Measurements from ENCODE around the gene KRI1. TPM values are rescaled to one million over a fixed set of nuclear protein-coding genes. Genes with fewer than 3 reads are reported as not detected.
"Not testable (repeated sequence)": the region's sequence is repeated elsewhere in the genome, so short reads cannot be mapped to it uniquely, and the experiment has no call there.

Gene KRI1
- total RNA-seq, 1 donor from 2014 or later = 21.9 TPM

GRCh38 chr19:10544242-10544752 lies 21.5 kb downstream of the KRI1 start:
- no peak for DNase-seq (ENCODE audit: low spot score in 2 of 2)
- Histone ChIP-seq H3K27ac (peak overlapping the region; percentile 89 to 90), H3K9me3 (no peaks in the 10 kb centered on the region), H3K27me3 (no peaks in the 10 kb centered on the region), H3K36me3 (peaks cover 13 to 20% of the 10 kb centered on the region in 2 donors), H3K4me3 (peak overlapping the region; percentile 98 to 100), H3K4me1 (peaks cover 10 to 14% of the 10 kb centered on the region in 2 donors)
- intact Hi-C loops (cut with DNase I) = no loop called here
- no peak for TF ChIP-seq CTCF (IDR thresholded peaks at IDR 0.05)

- peak within 1 kb of the TSS; percentile 89 to 90 for H3K27ac ChIP-seq
- H3K36me3 ChIP-seq = peaks cover 6 to 13% of the 10 kb centered on the region in 2 donors
- H3K9me3 ChIP-seq = no peaks in the 10 kb centered on the region
- peak in 1 of 2 donors; percentile 88 for DNase-seq (ENCODE audit: low spot score in 2 of 2)
- intact Hi-C loops (cut with DNase I) = loop anchor here (1.0 to 2.0 kb wide), 2 partner anchors 29 to 41 kb away; partner anchors contain the start of gene KEAP1
- no peaks in the 10 kb centered on the region for H3K27me3 ChIP-seq
- H3K4me1 ChIP-seq = peaks cover 10 to 14% of the 10 kb centered on the region in 2 donors
- peak within 1 kb of the TSS; percentile 98 to 100 for H3K4me3 ChIP-seq
- TF ChIP-seq CTCF (IDR thresholded peaks at IDR 0.05) = no peak
Measured at GRCh38 chr19:10543420-10544241, 22.2 kb downstream of the KRI1 start, which contains the start of gene ATG4D. TSS of gene ATG4D (plus strand) at chr19:10543904. CDS start at chr19:10544091, 187 bp downstream.

- Histone ChIP-seq H3K27ac (peak overlapping the region in 1 of 2 donors; percentile 89), H3K4me1 (peaks cover 10 to 14% of the 10 kb centered on the region in 2 donors), H3K27me3 (no peaks in the 10 kb centered on the region), H3K9me3 (no peaks in the 10 kb centered on the region), H3K4me3 (peak overlapping the region; percentile 98 to 100), H3K36me3 (peaks cover 5 to 7% of the 10 kb centered on the region in 2 donors)
- no peak for TF ChIP-seq CTCF (IDR thresholded peaks at IDR 0.05)
- DNase-seq (ENCODE audit: low spot score in 2 of 2) = no peak
- intact Hi-C loops (cut with DNase I) = loop anchor here (1.0 to 2.0 kb wide), 2 partner anchors 29 to 40 kb away; partner anchors contain the start of gene KEAP1
Measured at GRCh38 chr19:10543059-10543419, 22.8 kb downstream of the KRI1 start.

DNA sequence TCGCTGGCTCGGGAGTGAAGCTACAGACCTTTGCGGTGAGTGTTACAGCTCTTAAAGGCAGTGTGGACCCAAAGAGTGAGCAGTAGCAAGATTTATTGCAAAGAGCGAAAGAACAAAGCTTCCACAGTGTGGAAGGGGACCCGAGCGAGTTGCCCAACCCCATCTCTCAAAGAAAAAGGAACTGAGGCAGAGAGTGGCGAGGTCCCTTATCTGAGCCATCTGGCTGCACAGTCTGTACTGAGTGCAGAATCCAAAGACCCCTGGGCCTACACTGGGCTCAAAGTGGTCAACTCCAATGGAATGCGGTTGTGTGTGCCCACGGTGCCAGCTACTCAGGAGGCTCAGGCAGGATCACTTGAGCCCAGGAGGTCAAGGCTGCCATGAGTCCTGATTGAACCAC lies 26.8 kb downstream of the KRI1 start:
- H3K9me3 ChIP-seq; H3K27ac ChIP-seq; intact Hi-C loops (cut with DNase I); H3K36me3 ChIP-seq; H3K4me1 ChIP-seq; DNase-seq (ENCODE audit: low spot score in 2 of 2); H3K4me3 ChIP-seq; H3K27me3 ChIP-seq: not testable (repeated sequence)

DNA sequence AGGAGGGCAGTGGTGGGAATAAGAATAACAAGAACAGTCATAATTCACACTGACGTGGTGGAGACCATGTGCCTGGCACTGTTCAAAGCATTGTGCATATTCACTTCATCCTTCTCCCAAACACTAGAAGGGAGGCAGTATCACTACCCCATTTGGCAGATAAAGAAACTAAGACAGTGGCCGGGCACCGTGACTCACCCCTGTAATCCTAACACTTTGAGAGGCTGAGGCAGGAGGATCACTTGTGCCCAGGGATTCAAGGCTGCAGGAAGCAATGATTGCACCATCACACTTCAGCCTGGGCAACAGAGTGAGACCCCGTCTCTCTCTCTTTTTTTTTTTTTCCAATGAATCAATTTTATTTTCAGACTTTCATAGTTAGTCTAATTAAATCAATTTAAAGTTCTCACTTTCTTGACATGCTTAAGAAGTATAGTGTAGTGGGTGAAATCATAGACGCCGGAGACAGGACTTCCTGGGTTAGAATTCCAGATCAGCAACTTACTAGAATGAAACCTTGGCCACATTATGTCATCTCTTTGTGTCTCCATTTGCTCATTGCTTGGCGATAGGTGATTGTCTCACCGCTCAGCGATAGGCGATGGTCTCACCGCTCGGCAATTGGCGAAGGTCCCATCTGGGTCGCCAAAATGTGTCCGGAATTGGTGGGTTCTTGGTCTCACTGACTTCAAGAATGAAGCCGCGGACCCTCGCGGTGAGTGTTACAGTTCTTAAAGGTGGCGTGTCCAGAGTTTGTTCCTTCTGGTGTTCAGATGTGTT lies 27.4 kb downstream of the KRI1 start:
- Histone ChIP-seq H3K4me3 (no peak overlapping the region), H3K27me3 (no peaks in the 10 kb centered on the region), H3K27ac (no peak overlapping the region), H3K4me1 (peaks cover 2% of the 10 kb centered on the region in 2 donors), H3K9me3 (no peaks in the 10 kb centered on the region), H3K36me3 (no peaks in the 10 kb centered on the region)
- DNase-seq (ENCODE audit: low spot score in 2 of 2) = no peak
- intact Hi-C loops (cut with DNase I) = no loop called here
- no peak for TF ChIP-seq CTCF (IDR thresholded peaks at IDR 0.05)
